Fibroblast of skin of back (primary cell): Measurements from ENCODE around the gene DCLK1.
"Not testable (repeated sequence)": the region's sequence is repeated elsewhere in the genome, so short reads cannot be mapped to it uniquely, and the experiment has no call there.

Experiments used
- DNase-seq: peaks from one replicate; pipeline ENCODE4 v3.0.0-alpha.2; 2013

DCLK1 gene

DNA sequence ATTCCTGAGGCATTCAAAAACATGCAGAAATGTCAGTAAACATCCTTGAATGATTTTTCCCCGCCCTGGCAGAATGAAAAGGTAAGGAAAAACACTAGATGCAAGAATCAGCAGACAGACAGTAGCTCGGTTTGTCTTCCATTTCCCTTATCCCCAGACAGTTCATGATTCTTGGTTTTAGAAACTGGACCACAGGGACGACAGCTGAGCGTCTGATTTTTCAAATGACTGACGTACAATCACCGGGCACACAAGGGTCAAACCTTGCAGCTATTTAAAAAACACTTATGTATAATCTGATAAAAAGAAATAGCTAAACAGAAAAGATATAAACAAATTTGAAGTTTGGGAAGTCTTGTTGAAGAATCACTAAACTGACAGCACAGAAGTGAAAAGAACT is 47.1 kb downstream of the DCLK1 start:
- DNase-seq = no peak

DNA sequence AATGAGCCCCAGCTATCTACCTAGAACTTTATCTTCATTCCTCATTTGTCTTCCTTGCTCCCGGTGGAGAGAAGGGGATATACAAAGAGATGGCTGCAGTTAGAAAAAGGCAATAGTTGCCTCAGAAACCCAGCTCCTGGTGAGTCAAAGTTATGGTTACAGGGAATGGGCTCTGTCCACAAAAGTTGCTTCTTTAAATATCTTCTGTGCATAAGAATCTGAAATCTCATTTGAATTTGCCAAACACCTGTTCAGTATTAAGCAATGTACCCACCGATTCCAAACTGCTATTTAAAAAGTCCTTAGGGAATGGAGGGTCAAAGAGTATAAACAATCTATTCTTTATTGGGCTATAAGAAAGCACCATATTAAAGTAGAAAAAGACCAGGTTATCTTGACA is 48.4 kb downstream of the DCLK1 start:
- DNase-seq = no peak

DNA sequence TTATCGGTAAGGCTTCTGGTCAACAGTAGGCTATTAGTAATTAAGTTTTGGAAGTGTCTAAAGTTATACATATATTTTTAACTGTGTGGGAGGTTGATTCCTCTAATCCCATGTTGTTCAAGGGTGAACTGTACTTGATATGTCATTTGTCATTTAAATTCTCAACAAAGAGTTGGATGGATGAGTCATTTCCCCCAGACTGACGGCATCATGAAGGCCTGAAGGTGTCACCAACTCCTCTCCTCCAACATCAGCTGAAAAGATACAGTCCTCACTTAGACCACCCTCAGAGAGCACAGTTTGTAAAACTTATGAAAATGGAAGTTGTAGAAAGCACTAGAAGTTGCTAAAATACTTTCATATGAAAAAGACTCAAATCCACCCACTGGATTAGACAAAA is 48.8 kb downstream of the DCLK1 start:
- peak; percentile 7 for DNase-seq

DNA sequence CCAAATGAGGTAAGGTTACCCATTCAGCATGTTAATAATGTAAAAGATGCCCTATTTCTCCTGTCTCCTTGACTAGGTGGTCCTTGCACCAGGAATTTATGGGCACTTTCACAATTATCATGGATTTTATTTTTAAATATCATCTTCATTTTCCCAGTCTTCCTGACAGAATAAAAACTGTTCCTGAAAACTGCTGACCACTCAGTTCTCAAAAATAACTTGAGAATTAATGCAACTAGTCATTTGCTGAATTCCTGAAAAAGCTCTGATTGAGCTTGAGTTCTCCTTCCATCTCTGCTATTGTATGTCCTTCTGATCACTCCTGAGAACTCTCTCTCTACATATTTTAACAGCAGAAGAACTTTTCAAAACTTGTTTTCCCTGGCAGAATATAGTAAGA is 55.0 kb downstream of the DCLK1 start:
- DNase-seq = no peak

DNA sequence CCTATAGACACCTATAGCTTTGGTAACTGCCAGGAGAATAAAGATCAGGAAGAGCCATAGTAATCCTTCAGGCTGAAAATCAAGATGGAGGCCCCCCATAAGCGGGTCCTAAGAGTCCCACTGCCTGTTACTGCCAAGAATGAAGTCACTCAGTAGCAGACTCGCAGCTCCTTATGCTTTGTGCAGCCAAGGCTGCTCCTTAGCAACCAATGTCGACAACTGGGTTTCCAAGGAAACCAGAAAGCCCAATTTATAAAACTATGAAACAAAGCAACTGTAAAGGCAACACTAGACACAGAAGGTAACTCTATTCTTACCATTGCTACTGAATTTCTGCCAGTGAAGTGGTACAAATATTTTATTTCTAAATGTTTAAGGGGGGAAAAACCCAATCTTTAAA is 56.5 kb downstream of the DCLK1 start:
- DNase-seq = no peak

DNA sequence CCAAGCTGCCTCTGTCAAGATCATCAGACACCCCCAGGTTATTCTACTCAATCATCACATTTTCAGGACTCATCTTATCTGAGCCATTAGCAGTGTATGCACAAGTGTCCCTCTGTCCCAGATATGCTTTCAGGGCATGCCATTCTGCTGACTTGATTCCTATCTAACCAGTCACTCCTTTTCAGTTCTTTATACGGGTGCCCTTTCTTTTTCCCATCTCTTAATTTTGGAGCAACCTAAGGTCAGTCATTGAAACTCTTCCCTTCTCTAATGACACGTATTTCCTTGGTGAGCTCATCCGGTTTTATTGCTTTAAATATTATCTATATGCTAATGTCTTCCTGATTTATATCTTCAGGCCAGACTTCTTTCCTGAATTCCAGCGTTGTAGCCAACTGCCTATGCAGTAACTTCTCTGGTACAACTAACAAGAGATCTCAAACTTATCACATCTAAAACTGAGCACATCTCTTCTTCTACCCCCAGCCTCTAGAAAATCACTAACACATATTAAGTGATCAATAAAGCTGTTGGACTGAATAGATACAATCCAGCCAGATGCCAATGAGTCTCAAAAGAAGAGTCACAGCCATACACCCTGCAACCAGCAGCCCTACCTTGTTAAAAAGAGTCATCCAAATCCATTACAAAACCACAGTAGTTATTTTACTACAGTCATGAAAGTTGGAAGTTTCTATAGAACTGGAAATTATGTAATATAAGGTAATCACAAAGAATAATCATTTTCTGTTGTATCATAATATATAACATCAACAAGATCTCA is 58.8 kb downstream of the DCLK1 start:
- DNase-seq = no peak

DNA sequence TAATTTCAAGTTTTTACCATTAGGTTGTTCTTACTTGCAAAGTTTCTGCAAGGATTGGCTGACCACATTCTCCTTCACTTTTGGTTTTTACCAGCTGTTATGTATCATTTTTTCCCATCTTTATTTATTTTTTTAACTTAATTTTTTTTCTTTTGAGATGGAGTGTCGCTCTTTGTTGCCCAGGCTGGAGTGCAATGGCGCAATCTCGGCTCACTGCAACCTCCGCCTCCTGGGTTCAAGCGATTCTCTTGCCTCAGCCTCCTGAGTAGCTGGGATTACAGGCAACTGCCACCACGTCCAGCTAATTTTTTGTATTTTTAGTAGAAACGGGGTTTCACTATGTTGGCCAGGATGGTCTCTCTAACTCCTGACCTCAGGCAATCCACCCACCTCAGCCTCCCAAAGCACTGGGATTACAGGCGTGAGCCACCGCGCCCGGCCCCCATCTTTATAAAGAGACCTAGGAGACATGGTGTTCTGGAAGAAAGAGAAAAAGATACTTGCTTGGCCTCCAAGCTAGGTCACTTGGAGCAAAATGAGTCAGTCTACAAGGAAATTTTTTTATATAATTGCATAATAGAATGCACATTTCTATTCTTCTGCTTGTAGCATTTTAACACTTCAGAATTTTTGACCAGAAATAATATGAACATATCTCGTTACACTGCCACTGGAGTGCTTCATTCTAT is 60.5 kb downstream of the DCLK1 start:
- not testable (repeated sequence) for DNase-seq

DNA sequence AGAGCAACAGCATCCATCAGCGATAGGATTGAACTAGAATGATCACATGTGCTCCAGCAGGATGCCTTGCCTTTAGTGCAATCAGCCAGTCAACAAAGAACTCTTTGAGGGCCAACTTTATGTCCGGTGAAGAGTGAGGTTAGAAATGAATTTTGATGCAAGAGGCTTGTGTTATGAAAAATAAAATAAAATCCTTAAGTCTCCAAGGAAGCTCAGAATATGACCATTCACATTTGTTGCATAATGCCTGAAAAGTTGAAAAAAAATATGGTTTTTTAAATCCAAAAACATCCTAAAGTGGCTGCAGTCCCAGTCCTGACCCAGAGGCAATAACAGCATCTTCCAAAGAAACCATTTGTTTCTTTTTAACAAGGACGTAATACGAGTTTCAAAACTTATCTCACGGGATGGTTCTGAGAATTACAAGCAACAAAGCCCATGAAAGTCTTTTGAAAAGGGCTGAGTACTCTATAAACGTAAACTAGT is 61.3 kb downstream of the DCLK1 start:
- no peak for DNase-seq

DNA sequence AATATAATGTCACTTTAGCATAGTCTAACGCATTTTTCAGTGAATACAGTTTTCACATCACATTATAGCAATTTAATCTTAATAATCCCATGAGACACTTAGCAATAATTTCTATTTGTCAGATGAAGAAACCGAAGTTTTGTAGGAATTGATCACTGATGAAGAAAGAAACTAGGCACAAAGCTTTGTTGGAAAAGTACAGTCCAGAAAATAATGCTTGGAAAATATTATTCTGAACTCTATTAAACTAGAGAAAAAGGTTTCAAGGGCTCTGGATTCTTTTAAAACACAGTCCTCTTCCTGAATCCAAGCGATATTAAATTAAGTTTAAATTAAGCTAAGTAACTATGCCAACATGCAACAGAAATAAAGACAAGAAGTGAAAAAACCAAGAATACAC is 62.2 kb downstream of the DCLK1 start:
- no peak for DNase-seq

DNA sequence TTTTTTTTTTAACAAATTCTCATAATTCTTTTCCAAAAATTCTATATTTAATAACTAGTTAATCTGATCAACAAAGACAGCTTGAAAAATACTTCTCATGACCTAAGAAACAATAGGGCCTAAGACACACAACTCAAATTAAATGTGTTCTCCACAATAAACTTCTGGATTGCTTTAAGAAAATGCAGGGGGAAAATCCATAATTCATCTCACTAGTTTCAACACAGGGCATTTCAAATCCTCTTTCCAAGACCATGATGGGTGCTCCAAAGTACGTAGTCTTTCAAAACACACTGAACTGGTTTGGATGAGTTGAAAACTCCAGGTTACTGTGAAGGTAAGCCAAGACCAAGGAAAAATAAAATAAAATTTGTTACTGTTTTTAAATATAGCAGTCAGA is 62.6 kb downstream of the DCLK1 start:
- no peak for DNase-seq

DNA sequence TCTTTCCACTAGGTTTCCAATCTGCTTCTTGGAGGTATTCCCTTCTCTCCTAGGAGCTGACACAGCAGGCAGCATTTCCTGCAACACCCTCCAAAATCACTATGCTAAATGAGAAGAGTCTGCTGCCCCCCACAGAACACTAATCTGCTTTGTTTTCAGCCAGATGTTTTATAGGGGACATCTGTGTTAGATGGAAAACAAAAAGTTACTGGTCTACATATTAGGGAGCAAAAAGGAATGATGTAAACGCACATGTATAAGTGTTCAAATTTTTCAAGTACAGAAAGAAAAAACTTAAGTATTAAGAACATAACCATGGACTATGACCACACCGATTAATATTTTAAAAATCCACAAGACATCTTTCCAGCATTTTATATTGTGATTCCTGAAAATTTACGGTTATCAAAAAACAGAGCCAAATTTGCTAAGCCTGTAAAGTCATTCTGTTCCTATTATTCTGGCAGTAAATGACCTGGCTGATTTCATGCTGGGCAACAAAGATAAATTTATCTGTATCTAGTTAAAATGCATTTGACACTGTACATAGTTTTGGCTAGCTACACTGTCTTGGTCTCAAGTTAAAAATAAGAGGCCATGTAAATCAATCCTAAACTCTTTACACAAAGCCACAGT is 63.3 kb downstream of the DCLK1 start:
- no peak for DNase-seq

DNA sequence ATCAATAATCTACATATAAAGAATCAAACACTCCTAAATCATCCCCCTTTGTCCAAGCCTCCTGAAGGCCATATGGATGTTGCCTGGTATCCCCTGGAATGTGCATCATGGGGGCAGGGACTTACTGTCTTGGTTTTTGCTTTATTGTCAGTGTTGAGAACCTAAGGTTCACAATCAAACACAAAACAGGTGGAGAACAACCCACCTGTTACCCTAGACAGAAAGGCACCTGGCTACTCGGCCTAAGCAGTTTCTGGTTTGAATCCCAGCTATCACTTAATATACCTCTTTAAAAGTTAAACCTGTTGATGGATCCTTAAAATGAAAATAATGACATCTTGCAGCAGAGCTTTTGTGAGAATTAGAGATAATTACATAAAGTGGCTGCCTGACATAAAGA is 68.9 kb downstream of the DCLK1 start:
- DNase-seq = no peak

DNA sequence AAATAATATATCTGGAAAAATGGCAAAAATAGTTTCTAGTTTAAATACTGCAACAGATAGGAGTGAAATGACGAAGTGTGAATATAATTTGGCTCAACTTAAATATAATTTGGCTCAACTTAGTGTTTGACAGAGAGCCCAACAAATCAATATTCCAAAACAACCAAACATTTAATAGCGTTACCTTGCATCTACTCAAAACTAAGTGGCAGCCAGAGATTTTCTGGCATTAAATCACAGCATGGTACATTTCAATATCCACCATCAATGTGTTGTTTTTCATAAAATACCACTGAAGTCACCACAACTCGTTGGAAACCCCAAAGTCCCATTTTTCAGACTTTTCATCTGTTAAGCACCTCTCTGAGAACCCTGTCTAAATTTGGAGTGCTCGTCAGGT is 69.6 kb downstream of the DCLK1 start:
- DNase-seq = no peak

DNA sequence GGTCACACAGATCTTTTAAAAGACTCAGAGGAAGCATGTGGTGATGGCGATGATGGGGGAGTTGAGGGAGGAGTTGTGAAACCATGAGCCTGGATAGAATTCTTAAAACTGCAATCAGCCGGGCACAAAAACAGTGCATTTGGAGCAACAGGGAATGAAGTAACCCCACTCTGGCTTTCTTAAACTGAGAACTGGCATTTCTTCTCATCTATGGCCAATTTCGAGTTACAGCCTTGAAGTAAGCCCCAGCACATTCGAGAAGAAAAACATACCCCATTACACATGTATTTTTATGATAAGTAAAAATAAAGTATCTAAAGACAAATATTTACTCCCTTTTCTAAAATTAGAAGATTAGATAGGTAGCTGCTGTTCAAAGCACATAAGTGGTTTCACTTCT is 70.1 kb downstream of the DCLK1 start:
- DNase-seq = no peak

DNA sequence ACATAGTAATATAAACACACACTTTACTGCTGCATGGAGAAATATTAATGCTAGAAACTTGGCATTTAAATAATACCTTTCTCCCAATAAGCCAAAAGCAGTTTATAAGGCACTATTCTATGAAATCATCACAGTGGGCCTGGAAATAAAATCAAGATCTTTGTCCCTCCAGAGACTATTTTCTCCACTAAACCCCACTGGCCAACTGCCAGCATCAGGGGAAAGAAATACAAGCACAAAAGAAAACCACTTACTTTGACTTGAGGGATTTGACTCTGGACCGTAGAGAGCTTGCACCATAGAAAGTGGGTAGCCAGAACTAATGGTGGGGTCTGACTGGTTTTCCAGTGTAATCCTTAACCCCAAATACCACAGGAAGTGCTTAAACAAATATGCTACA is 71.9 kb downstream of the DCLK1 start:
- DNase-seq = no peak

DNA sequence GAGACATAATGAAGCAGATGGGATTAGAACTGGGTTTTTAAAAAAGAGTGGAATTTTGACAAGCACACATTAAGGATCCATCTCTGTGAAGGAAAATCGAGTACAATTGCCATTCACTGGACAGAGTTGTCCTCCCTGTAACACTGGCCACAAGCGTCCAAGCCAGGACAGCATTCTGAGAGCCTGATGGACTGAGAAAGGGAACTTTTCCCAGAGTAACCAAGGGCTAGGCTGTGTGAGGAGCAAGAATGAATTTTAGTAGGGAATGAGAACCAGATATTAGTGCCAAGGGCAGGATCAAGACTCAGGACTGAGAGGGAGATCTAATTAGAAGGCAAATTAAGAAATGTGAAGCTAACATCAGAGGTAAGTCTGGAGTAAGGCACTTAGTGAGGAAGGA is 73.1 kb downstream of the DCLK1 start:
- DNase-seq = no peak

DNA sequence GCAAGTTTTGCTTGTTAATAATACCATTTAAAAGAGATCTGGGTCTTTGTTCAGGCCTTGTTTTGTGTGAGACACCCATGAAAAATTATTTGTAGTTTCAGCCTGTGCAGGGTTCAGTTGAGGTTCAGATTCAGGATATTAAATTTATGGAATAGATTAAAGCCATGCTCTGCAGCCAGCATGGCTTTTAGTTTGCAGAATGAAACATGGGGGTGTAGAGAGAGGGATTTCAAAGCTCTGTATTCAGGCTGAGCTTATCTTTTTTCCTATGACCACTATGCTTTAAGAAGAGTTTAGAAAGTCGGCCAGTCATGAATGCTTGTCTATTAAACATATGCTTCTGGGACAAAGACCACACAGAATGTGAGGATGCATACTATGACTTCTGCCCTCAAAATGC is 73.6 kb downstream of the DCLK1 start:
- DNase-seq = no peak

DNA sequence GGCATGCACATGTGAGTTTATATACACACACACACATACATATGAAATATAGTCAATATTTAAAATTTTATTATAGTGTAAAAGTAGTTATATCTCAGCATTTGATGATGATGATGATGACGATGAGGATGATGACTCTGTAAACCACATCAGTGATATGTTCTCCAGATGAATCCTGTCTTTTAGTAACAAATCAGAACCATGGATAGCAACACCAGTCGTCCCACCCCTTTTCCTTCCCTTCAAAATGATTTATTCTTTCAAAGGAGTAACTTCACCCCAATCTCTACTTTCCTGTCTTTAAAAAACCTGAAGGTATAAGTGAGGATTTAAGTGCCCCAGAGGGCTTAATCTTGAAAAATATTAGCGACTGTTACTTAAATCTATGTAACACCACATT is 74.1 kb downstream of the DCLK1 start:
- DNase-seq = peak; percentile 40

DNA sequence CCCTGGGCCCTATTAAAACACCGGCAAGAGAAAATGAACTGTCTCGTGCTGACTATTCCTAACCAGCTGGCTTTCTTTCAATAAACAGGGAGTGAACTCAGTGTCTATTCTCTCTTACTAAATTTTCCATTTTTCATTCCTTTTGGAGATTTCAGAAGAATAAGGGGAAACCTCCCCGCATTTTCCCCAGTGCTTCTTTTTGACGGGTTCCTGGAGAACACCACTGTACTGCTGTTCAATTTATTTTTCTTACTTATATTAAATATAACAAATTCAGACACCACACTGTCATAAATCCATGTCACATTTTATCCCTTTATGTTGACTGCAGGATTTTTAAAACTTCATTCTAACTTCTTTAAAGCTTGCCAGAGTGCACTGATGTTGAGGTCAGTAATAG is 75.8 kb downstream of the DCLK1 start:
- DNase-seq = no peak

DNA sequence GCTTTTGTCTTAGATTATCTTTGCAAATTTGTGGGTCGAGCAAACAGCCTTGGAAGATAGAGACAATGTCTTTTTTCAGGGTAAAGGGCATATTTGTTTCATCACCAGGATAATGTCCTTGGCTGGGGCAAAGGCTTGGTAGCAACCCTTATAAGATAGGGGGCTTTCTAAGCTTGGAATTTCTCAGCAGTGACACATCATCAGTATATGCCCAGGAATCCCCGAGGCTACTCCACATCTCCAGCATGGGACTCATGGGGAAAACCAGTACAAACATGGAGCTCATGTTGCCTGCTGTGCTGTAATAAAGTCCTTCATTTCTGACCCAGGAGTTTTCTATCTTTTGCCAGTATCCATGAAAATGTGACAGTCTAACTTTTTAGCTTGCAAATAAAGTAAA is 77.1 kb downstream of the DCLK1 start:
- peak; percentile 30 for DNase-seq

DNA sequence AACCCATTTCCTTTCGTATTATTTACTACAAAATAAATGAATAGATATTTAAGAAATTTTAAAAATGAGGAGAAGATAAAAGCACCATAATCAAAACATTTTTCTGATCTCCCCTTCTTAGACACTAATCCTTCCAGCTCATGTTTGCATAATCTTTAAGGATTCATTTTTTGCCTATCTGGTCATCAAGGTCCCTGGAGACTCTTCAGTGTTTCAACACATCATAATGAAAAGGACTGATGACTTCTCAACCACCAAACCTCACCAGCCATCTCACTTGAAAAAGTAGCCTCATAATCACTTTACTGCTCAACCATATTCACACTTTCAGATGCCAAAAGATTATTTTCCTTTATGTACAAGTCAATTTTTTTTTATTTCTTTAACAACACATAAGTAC is 80.1 kb downstream of the DCLK1 start:
- DNase-seq = peak; percentile 83

DNA sequence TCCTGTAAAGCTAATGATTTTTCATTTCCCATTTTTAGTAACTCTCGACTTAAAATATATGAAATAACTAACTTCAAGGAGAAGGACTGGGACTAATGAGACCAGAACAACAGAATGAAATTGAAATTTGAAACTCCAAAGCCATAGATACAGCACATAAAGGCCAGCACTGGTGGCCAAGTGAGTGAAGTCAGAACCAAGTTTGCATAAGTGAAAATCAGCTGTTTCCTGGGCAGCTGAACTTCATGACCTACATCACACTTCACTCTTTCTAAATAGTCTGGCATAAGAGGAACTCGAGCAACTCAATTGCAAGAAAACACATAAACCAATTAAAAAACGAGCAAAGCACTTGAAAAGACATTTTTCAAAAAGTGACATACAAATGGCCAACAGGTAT is 84.5 kb downstream of the DCLK1 start:
- DNase-seq = no peak

DNA sequence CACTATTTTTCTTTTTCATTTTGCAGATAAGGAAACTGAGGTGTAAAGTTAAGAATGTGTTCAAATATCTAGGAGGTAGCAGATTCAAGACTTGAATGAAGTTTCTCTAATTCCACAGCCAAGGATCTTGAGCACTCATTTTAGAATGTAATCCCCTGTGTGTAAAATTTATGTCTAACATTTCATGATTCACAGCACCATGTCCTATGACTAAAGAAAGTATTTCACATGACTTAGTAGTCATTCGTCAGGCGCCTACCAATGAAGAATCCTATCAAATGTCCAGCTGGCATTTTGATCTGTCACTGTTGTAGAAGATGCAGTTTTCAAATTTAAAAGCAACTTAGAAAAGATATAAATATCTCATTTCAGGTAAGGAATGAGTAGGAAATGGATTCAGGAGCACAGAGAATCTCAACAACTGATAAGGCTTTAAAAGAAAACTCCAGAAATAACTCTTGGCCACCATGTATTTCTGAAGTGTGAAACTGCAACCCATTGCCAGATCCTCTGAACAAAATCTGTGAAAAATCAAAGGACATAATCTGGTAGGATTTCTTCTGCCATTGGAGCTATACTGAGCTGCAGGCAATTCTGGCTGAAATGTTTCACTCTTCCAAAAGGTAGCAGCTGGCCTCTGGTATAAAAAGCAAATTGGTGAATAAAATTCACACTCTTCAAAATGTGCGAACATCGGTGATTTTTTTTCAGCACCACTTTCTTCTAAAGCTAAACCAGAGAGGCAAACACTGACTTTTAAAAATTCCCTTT is 92.2 kb downstream of the DCLK1 start:
- DNase-seq = peak; percentile 61
